OCI-LY1 (cell line): ENCODE measurements around the gene SLC19A1.

Experiments
- H2AFZ ChIP-seq: fragments of 200-600 bp; sonication (generic), shearing (Covaris generic); 2 replicates; pipeline ENCODE4 v1.6.0; 2014; ENCODE audit warnings: antibody characterized with exemption, mild to moderate bottlenecking, low read length
- H3F3A ChIP-seq: fragments of 200-600 bp; sonication (generic), shearing (Covaris generic); 2 replicates; pipeline ENCODE4 v1.6.0; 2014; ENCODE audit warnings: mild to moderate bottlenecking, antibody characterized with exemption, low read length, moderate library complexity; ENCODE audit not compliant: insufficient read depth
- H3K27ac ChIP-seq: fragments of 200-600 bp; sonication (generic); 2 replicates; pipeline ENCODE4 v1.5.1; 2014; ENCODE audit warnings: low read length, mixed run types, mild to moderate bottlenecking, low read depth; ENCODE audit not compliant: poor library complexity, severe bottlenecking
- H3K27me3 ChIP-seq: fragments of 200-600 bp; sonication (generic); 2 replicates; pipeline ENCODE4 v1.6.0; 2014; ENCODE audit warnings: antibody characterized with exemption, mild to moderate bottlenecking, low read length, moderate library complexity; ENCODE audit not compliant: insufficient read depth
- H3K36me3 ChIP-seq: fragments of 200-600 bp; sonication (generic); 2 replicates; pipeline ENCODE4 v1.6.1; 2014; ENCODE audit warnings: mild to moderate bottlenecking, antibody characterized with exemption, low read length, moderate library complexity, mixed read lengths; ENCODE audit not compliant: insufficient read depth
- H3K4me1 ChIP-seq: fragments of 200-600 bp; sonication (generic); 2 replicates; pipeline ENCODE4 v1.5.1; 2014; ENCODE audit warnings: mild to moderate bottlenecking, low read length, moderate library complexity; ENCODE audit not compliant: insufficient read depth, severe bottlenecking
- H3K4me2 ChIP-seq: fragments of 200-600 bp; sonication (generic), shearing (Covaris generic); 2 replicates; pipeline ENCODE4 v1.6.1; 2014; ENCODE audit warnings: low read length
- H3K4me3 ChIP-seq: fragments of 200-600 bp; sonication (generic); 2 replicates; pipeline ENCODE4 v1.5.1; 2014; ENCODE audit warnings: low read length, low read depth, mild to moderate bottlenecking, mixed read lengths; ENCODE audit not compliant: poor library complexity, severe bottlenecking
- H3K79me2 ChIP-seq: fragments of 200-600 bp; shearing (Covaris generic); 2 replicates; pipeline ENCODE4 v1.6.1; 2016; ENCODE audit warnings: mixed run types, low read length, mixed read lengths; ENCODE audit not compliant: insufficient read depth
- H3K9ac ChIP-seq: fragments of 200-600 bp; sonication (generic), shearing (Covaris generic); 2 replicates; pipeline ENCODE4 v1.6.1; 2014; ENCODE audit warnings: mild to moderate bottlenecking, low read length, mixed read lengths
- H3K9me2 ChIP-seq: fragments of 200-600 bp; sonication (generic), shearing (Covaris generic); 2 replicates; pipeline ENCODE4 v1.6.1; 2014; ENCODE audit warnings: low read depth, mild to moderate bottlenecking, low read length, mixed read lengths
- H3K9me3 ChIP-seq: fragments of 200-600 bp; shearing (Covaris generic); 2 replicates; pipeline ENCODE4 v1.6.1; 2014; ENCODE audit warnings: low read length, mixed read lengths
- H4K20me1 ChIP-seq: fragments of 200-600 bp; sonication (generic), shearing (Covaris generic); 2 replicates; pipeline ENCODE4 v1.6.0; 2016; ENCODE audit warnings: mild to moderate bottlenecking, low read length; ENCODE audit not compliant: insufficient read depth
- CTCF ChIP-seq: fragments of 200-600 bp; sonication (generic), shearing (Covaris generic); IDR thresholded peaks from 2 replicates; pipeline ENCODE4 v1.5.1; 2017; ENCODE audit warnings: mild to moderate bottlenecking, antibody characterized with exemption, low read length, moderate library complexity, mixed read lengths
- EZH2 ChIP-seq: fragments of 200-600 bp; sonication (generic), shearing (Covaris generic); IDR thresholded peaks from 2 replicates; pipeline ENCODE4 v1.8.0; 2017; ENCODE audit warnings: borderline replicate concordance, mixed run types, mild to moderate bottlenecking, antibody characterized with exemption, low read length, moderate library complexity, mixed read lengths

SLC19A1 gene

GRCh38 chr21:45590246-45590725, 48.0 kb upstream of the SLC19A1 start:
- H2AFZ ChIP-seq, result no peak overlapping the region
- H3K9me3 ChIP-seq, result no peaks in the 10 kb centered on the region; the same call in 1 of the 2 replicates
- H3K27ac ChIP-seq, result no peak overlapping the region
- H3K4me3 ChIP-seq, result no peak overlapping the region
- no peaks in the 10 kb centered on the region for H3K36me3 ChIP-seq
- no peaks in the 10 kb centered on the region for H3K79me2 ChIP-seq
- no peak overlapping the region for H3K4me2 ChIP-seq
- H3F3A ChIP-seq, result no peaks in the 10 kb centered on the region
- H3K9me2 ChIP-seq, result no peaks in the 10 kb centered on the region
- no peak overlapping the region for H3K9ac ChIP-seq
- no peaks in the 10 kb centered on the region for H4K20me1 ChIP-seq
- H3K4me1 ChIP-seq, result no peaks in the 10 kb centered on the region
- no peaks in the 10 kb centered on the region; the same call in 1 of the 2 replicates for H3K27me3 ChIP-seq
- no peak for TF ChIP-seq CTCF
- no peak for TF ChIP-seq EZH2

GRCh38 chr21:45589686-45590245, 47.5 kb upstream of the SLC19A1 start:
- Histone ChIP-seq H3K9me2 (no peaks in the 10 kb centered on the region), H3K4me2 (no peak overlapping the region), H3K79me2 (no peaks in the 10 kb centered on the region), H3K9ac (no peak overlapping the region), H4K20me1 (no peaks in the 10 kb centered on the region), H2AFZ (no peak overlapping the region), H3K4me3 (no peak overlapping the region), H3K9me3 (no peaks in the 10 kb centered on the region; the same call in 1 of the 2 replicates), H3F3A (no peaks in the 10 kb centered on the region), H3K27me3 (no peaks in the 10 kb centered on the region; the same call in 1 of the 2 replicates), H3K27ac (no peak overlapping the region), H3K36me3 (no peaks in the 10 kb centered on the region), H3K4me1 (no peaks in the 10 kb centered on the region)
- TF ChIP-seq CTCF (no peak), EZH2 (no peak)

- H2AFZ ChIP-seq, result no peak overlapping the region
- no peaks in the 10 kb centered on the region; the same call in 1 of the 2 replicates for H3K9me3 ChIP-seq
- H4K20me1 ChIP-seq, result no peaks in the 10 kb centered on the region
- no peak for TF ChIP-seq EZH2
- TF ChIP-seq CTCF, result no peak
- H3K9me2 ChIP-seq, result no peaks in the 10 kb centered on the region
- H3K4me1 ChIP-seq, result no peaks in the 10 kb centered on the region
- no peaks in the 10 kb centered on the region for H3F3A ChIP-seq
- no peaks in the 10 kb centered on the region for H3K36me3 ChIP-seq
- H3K27me3 ChIP-seq, result no peaks in the 10 kb centered on the region; the same call in 1 of the 2 replicates
- no peak overlapping the region for H3K27ac ChIP-seq
- H3K9ac ChIP-seq, result no peak overlapping the region
- H3K4me2 ChIP-seq, result no peak overlapping the region
- no peak overlapping the region for H3K4me3 ChIP-seq
- no peaks in the 10 kb centered on the region for H3K79me2 ChIP-seq
Measured at GRCh38 chr21:45588871-45589491, 46.7 kb upstream of the SLC19A1 start.
